ENCODE results near the gene ZGLP1.

ZGLP1 gene

DNA sequence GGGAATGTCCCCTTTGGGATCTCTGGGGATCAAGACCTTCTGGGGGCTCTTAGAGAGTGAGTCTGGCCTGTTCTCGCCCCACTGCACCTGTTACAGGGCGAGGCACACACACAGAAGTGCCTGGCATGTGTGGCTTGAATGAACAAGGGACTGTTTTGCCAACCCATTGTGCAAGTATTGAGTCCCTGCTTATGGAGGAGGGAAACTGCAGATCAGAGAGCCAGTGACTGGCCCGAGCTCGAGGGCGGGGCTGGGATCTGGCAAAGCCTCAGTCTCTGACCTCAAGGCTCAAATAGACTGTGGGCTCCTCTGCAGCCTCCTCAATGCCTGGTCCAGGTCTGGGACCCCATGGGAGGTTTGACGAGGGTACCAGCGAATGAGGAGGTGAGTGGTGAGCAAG, 18.2 kb upstream of the ZGLP1 start:
- DNase-seq (ENCODE audit: low spot score): no peak

DNA sequence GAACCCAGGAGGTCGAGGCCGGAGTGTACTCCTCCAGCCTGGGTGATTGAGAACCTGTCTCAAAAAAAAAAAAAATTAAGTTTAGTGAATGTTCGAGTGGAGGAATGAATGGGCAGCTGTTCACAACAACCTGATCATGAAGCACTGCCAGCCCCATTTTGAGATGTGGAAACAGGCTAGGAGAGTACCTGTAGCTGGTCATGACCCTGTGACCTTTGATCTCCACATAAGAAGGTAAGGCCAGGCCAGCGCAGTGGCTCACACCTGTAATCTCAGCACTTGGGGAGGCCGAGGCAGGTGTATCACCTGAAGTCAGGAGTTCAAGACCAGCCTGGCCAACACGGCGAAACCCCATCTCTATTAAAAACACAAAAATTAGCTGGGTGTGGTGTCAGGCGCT, 16.1 kb upstream of the ZGLP1 start:
- DNase-seq (ENCODE audit: low spot score): no peak

DNA sequence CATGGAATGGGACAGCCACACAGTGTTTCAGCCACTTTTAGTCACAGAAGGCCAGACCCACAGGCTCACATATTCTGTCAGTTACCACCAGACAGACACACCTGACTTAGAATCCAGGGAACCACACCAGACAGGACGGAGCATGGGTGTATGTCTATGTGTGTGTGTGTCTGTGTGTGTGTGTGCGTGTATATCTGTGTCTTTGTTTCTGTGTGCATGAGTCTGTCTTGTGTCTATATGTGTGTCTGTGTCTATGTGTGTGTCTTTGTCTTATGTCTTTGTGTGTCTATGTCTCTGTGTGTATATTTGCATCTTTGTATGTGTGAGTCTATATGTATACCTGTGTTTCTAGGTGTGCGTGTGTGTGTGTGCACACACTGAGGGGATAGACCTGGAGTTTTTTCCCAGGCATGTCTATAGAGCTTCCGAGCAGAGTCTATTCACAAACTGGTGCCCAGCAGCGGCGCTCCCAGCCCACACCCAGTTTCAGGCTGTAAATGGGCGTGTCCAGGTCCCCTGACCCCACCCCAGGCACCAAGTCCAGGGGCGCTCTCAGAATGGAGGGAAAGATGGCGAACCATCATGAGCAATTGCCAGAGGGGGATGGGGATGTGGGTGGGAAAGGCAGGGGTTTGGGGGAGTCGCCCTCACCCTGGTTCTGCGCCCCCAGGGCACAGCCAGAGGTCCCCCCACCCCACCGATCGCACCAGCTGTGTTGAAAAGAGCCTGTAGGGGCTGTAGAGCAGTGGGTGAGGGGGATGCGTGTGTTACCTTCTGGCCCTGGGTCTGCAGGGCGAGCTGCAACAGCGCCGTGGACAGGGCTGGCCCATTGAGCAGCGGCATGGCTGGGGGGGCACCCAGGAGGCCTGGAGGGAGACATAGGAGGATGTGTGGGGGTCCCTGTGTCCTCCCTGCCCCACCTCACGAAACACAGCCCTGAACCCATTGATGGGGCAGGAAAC, 12.5 kb upstream of the ZGLP1 start:
- DNase-seq (ENCODE audit: low spot score): no peak

DNA sequence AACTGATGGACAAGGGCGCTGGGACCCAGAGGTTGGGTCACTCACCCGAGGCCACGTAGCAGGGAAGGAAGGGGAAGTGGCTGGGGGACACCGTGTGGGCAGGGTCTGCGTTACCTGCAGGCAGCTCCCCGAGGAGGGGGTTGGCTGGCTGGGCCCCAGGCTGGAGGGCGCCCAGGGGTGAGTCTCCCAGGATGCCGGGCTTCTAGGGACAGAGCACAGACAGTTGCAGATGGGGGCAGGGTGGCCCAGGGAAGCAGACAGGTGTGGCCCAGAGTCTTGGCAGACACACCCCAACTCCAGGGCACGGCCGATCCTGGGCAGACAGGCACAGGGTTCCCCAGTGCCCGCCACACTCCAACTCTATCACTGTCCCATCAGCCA, 11.8 kb upstream of the ZGLP1 start:
- no peak for DNase-seq (ENCODE audit: low spot score)

DNA sequence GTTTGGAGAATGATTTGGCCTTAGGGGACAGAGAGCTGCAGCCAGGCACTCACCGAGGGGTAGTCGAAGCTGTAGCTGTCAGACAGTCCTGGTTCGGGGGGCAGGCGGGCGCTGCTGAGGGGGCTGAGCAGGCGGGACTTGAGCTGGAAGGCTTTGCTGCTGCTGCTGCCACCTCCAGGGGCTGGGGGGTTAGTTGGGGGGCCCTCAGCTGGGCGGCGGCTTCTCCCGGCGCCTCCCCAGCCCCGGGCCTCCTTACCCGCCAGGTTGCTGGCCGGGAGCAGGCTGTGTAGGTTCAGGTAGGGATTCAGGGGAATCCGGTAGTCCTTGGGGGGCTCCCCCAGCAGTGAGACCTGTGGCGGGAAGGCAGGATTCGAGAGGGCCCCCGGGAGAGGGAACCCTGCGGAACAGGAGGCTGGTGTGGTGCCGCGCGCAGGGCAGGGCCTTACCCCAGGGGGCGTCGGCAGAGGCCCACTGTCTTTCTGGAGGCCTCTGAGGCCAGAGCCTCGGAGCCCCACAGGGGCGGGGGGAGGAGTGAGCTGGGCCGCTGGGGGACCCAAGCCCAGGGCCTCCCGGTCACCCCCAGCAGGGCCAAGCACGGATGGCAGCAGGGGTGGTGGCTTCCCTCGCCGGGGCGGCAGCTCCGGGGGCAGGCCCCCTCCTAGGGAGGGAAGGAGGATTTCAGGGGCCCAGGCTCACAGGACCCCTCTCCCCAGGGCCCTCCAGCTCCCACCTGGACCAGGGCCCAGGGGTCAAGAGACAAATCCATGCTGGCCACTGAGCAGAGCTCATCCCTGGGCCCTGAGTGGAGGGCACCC, 11.2 kb upstream of the ZGLP1 start:
- DNase-seq (ENCODE audit: low spot score): no peak

DNA sequence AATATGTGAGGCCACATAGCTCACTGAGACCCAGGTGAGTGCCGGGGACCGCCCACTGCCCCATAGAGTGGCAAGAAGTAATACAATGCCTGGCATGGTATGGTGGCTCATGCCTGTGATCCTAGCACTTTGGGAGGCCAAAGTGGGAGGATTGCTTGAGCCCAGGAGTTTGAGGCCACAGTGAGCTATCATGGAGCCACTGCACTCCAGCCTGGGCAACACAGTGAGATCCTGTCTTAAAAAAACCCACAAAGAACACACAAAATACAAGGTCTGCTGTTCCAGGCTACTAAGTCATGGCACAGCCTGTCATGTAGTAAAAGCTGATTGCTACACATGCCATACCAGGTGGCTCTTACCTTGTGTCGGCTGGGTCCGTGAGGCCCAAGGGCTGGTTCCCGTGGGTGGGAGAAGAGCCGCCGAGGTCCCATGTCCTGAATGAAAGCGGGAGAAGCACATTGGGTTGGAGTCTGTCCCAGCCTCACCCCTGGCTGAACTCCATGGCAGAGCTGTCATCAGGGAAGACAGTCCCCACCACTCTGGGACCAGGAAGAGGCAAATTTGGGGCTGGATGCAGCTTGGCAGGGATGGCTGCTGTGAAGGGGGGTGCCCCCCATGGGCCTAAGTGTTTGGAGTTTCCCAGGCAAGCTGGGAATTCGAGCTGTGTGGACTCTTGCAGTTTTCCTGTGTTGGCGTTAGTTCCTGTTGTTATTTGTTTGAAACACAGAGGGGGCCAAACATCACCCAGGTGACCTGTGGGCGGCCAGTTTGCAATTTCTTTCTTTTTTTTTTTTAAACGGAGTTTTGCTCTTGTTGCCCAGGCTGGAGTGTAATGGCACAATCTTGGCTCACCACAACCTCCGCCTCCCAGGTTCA, 9.4 kb upstream of the ZGLP1 start:
- DNase-seq (ENCODE audit: low spot score): no peak

DNA sequence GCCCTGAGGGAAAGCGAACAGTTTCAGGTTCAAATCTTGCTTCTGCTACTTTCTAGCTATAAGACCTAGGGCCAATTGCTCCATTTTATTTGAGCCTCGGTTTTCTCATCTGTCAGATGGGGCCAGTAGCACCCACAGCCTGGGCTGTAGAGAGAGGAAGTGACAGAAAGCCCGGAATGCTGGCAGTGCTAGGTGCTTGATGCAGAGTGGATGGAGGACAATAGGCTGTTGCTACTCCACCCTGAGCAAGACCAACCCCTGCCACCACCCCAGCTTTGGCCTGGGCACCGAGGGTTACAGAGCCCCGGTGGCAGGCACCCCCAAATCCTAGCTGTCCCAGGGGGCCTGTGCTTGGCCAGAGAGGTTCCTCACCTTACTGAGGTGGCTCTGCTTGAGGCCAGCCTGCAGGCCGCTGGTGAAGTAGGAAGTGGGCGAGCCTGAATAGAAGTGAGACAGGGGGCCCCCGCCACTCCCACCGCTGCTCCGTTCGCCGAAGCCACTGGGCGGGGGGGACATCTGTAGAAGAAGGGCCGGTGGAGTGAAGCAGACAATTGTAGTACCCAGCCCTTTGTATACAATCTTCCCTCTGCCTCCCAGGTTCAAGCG, 8.3 kb upstream of the ZGLP1 start:
- DNase-seq (ENCODE audit: low spot score): no peak

DNA sequence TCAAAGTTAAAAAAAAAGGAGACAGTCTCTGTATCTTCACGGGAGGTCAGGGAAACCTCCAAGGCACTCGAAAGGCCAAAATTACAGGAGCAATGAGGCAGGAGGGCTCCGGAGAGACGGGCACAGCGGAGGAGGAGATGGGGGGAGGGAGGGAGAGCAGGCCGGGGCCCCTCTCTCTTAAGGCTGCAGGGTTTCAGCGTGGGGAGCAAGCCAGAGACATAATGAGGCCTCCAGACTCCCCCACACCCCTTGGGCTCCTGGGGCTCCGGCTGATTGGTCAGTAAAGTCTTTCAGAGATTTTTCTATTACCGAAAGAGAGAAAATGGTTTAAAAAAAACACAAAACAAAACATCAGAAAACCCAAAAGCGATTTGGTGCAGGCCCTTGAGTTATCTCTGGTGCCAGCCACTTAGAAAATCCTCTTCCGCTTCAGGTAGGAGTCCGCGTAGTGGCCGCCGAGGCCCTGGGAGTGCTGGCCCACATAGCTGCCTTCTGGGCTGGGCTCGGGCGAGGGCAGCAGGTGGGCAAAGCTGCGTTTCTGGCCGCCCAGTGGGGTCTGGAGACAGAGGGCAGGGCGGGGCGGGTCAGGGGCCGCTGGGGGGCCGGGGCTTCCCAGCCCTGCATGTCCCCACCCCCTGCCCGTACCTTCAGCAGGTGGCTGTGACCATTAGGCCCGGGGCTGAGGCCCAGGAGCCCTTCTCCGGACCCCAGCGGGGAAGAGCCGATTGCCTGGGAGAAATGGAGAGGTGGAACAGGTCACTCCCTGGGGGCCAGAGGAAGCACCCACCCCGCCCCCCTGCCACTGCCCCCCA, 7.6 kb upstream of the ZGLP1 start:
- no peak for DNase-seq (ENCODE audit: low spot score)

DNA sequence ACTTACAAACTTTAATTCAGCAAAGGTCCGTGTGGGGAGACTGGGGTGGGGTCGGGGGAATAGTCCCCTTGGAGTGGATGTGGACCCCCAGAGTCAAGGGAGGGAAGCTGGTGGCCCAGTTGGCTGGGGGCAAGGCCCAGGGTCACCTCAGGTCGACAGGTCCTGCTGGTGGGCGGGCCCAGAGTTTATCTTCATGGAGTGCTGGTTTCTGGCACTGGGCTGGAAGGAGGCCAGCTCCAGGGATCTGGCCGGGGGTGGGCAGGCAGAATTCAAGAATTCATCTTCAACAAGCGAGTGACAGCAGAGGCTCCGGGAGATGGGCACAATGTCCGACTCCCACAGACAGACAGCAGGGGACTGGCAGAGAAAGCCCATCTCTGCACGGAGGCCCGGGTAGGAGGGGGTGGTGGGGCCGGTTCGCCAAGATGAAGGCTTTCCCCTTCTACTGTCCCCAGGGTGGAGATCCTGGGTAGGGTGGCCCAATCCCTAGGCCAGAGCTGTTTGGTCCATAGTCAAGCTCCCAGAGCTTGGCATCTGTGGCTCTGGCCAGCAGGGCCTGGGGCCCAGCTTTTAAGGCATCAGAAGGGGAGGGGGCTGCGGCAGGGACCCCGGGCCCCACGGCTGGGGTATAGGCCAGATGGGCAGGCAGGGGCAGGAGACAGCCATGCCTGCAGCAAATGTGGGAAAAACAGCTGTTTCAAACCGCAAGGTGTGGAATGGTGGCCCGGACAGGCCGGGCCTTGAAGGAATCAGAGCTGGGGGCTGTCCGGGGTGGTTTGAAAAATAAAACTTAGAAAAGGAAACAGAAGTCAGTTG, 6.8 kb upstream of the ZGLP1 start:
- no peak for DNase-seq (ENCODE audit: low spot score)

DNA sequence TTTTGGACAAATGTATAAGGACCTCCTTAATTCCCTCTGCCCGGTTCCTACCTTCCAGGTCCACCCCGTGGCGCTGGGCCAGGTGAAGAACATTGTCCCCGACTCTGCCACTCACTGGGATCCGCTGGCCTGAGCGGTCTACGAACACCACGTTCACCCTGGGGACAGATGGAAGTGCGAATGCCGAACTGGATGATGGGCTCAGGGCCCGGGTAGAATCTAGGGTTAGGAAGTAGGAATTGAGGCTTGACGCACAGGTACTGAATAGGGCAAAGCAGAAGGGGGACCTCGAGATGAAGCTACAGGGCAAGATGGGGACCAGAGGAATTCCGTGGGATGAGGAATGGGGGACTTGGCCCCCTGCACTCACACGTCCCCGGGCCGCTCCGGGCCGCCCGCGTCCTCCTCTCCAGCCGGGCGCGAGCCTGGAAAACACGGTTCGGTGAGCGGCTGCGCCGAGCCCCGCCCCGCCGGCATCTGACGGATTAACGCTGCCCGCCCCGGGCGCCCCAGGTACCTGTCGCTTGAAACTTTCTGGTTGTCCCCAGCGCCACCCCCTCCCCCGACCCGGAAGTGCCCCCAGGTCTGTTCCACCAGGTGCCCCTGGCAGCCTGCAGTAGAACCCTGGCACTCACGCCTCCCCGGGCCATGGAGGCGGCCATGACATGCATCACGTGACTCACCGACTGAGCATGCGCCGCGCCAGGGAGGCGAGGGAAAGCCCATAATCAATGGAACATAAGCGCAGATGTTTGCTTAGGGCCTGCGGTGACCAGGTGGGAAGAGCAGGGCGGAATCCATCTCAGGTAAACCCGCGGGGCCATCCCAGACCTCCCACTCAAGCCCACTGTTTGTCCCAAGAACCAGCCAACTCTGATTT, 6.0 kb upstream of the ZGLP1 start, which contains the start of gene FDX2:
Gene FDX2 (minus strand): TSS at position 681 of the 880 bp plus-strand sequence. CDS start 19 bp downstream, at position 662.
- DNase-seq (ENCODE audit: low spot score): peak; percentile 92

DNA sequence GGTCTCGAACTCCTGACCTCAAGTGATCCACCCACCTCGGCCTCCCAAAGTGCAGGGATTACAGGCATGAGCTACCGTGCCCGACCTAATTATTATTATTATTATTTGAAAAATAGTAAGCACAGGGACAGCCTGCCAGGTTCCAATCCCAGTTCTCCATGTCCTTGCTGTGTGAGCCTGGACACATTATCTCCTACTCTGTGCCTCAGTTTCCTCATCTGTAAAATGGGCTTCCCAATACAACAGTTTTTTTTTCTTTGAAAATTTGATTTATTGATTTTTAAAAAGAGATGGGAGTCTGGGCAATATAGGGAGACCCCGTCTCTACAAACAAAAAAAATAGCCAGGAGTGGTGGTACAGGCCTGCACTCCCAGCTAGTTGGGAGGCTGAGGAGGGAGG, 3.3 kb downstream of the ZGLP1 start:
- DNase-seq (ENCODE audit: low spot score): no peak

DNA sequence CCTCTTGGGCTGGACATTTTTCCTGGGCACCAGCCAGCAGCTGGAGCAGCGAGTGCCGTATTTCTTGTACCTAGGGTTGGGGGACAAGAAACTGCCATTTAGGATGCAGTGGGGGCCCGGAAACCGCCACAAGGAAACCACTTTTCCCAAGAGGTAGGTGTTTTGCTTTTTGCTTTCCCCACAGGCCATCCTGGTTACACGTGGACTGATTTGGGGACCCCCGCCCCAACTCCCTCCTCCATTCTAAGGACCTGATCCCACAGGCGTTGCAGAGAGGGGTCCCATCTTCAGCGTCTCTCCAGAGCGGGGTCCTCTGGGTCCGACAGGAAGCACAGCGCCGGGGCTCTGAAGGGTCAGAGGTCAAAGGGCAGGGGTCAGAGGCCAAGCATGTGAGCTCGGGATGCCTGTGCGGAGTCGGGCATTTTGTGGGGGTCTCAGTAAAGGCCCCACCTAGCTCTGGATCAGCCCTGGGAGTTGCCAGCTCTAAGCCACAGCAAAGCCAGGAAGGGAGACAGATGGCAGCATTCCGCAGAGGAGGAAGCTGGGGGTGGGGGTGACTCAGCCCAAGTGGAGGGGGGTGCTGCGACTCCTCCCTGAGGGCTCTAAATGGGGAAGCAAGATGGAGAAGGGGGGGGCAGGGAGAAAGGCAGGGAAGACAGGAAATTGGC, 4.3 kb downstream of the ZGLP1 start:
- no peak for DNase-seq (ENCODE audit: low spot score)

DNA sequence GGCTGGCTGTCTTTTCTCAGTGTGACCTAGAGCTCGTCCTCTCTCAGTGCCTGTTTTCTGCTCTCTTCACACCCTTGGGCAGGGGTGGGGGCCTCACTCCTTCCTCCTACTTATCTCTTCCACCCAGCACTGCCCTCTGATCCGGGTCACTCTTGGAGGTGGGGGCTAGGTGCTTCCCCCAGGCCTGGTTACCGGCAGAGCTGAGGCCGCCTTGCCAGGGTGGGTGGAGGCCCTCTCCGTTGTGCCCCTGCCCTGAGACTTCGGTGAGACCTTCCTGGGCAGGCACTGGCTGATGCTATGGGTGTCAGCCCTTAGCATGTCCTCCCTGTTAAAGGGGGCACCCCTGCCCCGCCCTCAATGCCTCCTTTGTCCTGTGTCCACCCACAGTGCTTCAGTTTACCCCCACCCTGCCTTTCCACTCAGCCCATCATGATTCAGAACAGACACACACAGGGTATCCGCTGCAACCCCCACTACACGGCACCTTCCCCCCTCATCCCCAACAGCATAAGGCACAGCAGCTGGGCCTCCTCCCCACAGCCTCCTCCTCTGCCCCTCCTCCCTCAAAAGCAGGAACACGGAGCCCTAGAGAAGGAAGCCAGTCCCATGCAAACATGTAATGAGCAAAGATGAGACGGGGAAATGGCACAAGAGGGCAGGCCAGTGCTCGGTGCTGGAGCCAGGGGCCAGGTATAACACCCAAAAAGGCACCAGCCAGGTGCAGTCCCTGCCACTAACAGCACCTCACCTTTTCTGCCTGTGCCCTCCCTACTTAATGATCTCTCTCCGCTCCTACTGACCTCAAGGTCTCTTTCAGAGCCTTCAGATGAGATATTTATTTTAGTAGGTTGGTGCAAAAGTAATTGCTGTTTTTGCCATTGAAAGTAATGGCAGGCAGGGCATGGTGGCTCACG, 9.8 kb downstream of the ZGLP1 start:
- DNase-seq (ENCODE audit: low spot score): no peak

DNA sequence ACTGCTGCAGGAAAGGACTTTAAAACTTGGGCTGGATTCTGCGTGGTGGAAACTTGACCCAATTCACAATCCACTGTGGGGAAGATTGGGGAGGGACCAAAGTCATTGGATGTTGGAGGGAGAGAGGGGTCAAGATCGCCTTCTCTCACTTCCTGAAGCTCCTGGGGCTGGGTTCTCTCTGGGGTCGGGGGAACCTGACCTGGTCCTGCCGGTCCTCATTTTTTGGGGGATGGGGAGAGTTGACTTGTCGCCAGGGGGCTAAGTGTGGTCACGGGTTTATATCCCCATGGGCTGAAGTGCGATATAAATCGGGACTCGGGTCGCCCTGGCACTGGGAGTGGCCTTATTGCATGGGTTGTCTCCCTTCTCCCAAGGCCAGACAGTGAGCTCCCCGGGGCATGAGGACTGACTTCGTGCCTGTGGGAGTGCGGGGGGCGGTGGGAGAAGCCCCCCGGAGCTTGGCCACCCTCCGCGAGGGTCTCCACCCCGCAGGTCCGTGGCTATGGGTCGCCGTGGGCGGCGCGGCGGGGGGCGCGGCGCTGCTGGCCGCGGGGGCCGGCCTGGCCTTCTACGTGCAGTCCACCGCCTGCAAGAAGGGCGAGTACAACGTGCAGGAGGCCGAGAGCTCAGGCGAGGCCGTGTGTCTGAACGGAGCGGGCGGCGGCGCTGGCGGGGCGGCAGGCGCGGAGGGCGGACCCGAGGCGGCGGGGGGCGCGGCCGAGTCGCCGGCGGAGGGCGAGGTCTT, 13.6 kb downstream of the ZGLP1 start:
- DNase-seq (ENCODE audit: low spot score): no peak

DNA sequence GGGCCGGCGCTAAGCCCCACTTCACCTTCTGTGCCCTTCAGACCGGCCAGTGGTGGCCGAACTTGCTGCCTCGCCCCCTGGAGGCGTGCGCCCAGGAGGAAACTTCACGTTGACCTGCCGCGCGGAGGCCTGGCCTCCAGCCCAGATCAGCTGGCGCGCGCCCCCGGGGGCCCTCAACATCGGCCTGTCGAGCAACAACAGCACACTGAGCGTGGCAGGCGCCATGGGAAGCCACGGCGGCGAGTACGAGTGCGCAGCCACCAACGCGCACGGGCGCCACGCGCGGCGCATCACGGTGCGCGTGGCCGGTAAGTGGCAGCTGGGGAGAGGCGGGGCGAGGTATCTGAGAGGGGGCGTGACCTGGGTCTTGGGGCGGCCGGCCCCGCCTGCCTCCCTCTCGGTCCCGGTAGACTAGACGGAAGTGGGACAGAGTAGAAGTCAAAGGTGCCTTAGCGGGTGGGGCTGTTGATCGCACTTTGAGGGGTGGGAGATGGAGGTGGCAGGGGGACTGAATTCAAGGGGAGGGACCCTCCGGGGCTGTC, 14.2 kb downstream of the ZGLP1 start:
- DNase-seq (ENCODE audit: low spot score): no peak

DNA sequence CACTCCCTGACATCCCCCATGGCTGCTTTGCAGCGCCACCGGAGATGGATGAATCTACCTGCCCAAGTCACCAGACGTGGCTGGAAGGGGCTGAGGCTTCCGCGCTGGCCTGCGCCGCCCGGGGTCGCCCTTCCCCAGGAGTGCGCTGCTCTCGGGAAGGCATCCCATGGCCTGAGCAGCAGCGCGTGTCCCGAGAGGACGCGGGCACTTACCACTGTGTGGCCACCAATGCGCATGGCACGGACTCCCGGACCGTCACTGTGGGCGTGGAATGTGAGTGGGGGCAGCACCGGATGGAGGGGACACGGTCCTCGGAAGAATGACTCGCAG, 15.3 kb downstream of the ZGLP1 start:
- DNase-seq (ENCODE audit: low spot score): no peak
